KG1 (cell line): ENCODE results near the gene MT1B.

ENCODE experiments used
- DNase-seq: peaks from one replicate; lab custom pipeline; 2025; lab: John Stamatoyannopoulos, UW

MT1B gene

DNA sequence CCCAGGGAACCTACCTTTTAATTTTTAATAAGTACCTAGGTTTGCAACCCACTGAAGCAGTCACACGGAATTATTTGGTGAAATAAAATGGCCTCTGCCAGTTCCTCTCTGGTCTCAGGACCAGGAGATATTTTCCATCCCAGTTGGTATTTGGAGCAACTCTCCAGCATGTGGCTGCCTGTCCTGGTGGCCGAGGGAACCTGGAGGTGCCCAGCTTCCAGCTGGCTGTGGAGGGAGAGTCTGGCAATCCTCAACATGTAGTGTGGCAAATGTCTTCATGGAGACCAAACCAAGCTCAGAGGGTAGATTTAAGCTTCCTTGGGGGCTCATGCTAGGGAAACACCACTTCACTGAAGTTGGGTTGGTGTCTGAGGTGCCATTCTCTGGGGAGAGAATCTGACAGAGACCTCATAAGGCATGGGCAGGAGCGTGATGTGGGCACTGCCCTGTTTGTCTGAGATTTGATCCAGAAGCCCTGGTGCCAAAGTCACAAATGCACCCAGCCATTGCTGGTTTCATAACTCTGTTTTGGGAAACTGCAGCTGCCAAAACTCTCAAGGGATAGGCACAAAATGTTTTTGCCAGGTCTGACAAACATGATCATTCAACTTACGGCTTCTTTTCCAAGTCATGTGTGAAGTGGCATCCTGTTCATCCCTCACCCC, 33.4 kb downstream of the MT1B start:
- no peak for DNase-seq

DNA sequence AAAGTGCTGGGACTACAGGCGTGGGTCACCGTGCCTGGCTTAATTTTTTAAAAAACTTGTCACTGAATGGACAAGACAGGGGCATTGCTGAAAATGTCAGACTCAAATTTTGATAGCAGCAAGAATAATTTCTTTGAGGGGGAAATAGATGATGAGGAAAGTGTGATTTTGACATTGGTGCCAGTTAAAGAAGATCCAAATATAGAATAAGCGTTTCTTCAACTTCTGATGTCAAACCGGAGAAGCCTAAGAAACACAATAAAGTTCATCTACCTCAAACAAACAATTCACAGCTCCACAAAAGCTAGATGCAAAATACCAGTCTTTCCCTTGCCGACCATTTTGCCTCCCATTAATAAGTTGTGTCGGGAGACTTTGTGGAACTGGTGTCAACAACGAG, 35.1 kb downstream of the MT1B start:
- no peak for DNase-seq

DNA sequence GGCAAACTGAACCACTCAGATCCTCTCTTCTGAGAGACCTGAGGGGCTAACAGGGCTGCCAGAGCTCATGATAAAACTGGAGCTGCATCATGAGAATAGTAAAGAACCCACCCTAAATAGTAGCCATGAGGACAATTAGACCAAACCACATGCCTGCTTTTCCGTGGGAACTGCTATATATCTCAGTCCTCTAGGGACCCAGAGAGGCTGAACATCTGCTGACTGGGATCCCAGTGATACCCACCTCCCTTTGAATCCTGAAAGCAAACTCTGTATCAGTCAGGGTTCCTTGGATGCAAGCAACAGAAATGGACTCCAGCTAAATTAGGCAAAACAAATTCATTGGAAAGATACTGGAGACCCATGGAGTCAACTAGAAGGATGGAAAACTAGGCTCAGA, 37.1 kb downstream of the MT1B start:
- DNase-seq = no peak

DNA sequence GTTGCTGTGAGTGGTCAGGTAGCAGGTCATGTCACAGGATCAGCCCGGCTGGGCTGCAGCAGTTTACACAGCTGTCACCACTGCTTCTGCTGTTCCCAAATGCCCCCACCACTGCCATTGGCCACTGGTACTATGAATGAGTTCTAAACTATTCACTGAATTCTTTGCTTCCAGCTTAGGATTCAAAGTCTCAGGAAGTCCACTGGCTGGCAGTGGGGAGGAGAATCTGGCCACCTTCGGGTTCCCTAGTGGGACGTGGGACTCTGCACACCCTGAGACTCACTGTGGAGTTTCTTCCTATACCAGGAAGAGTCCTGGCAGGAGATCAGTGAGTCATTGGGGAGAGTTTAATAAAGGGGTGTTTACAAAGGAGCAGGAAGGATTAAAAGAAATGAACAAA, 37.5 kb downstream of the MT1B start:
- DNase-seq = no peak

DNA sequence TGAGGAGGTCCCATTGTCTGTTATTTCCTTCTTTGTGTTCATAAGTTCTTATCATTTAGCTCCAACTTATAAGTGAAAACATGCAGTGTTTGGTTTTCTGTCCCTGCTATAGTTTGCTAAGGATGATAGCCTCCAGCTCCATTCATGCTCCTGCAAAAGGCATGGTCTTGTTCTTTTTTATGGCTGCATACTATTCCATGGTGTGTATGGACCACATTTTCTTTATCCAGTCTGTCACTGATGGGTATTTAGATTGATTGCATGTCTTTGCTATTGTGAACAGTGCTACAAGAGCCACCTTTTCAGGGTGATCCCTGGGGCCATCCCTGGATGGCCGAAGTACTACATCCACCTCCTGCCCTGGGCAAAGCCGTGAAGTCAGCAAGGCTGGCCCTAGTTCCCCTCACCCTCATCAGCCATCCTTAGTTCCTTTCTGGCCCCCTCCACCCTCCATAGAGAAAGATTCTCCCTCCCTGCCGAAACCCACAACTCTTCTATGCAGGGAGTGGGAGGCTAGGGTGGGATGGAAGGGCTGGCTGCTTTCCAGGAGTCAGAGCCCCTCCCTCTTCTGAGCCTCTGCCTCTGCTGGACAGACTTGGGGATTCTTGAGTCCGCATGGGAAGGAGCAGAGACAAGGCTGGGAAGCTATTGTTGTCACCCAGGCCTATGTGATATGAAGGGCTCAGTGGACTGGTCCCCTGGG, 38.9 kb downstream of the MT1B start:
- no peak for DNase-seq

DNA sequence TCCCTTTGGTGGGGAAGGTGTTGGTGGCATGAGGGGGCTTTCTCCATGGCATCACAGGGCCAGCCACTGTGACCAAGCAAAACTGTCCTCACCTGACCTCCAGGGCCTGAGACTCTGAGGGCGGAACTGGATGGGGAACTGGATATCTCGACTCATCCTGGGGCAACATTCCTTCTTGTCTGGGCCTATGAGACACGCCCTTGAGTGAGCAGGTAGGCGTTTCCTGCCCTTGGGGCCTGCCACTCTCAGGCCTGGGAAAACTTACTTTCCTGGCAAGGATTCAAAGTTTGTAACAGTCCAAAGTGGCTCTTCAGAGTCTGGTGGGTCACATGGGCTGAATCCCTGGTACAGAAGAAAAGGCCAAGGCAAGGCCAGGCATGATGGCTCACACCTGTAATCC, 40.2 kb downstream of the MT1B start:
- no peak for DNase-seq

DNA sequence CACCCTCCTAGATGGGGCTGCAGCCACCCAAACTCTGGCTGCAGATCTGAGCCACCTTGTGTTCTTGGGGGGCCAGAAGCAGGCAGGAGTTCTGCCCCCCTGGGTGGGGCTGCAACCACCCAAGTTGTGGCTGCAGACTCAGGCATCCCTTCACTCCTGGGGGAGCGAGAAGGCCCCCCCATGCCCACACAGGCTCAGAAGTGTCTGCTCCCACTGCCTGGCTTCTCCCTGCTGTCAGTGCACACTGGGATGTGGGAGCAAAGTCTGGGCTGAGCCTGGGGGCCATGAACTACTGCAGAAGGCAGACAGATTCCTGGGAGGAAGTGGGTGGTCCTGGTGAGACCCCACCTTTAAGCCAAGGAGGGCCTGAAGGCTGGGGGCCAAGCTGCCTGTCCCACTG, 43.6 kb downstream of the MT1B start:
- DNase-seq = no peak

DNA sequence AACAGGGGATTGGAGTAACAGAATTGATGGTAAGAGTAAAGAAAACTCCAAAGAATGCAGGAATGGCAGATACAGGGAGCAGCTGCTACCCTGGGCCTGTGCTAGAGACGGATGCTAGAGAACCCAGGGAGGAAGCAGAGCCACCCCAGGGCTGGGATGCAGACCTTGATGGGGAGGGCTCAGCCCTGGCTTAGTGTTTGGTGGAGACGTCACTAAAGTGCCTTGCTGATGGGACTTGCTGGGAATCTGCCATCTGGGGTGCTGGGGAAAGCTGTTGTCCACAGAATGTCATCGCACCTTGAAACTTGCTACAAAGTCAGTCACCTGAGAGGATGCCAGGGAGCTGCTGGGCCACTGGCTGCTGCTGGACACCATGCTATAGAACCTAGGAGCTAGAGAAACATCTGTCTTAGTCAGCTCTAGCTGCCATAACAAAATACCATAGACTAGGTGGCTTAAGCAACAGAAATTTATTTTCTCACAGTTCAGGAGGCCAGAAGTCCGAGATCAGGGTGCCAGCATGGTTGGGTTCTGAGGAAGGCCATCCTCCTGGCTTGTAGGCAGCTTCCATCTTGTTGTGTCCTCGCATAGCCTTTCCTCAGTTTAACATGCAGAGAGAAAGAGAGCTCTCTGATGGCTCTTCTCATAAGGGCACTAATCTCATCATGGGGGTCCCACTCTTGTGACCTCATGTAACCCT, 45.9 kb downstream of the MT1B start:
- no peak for DNase-seq

DNA sequence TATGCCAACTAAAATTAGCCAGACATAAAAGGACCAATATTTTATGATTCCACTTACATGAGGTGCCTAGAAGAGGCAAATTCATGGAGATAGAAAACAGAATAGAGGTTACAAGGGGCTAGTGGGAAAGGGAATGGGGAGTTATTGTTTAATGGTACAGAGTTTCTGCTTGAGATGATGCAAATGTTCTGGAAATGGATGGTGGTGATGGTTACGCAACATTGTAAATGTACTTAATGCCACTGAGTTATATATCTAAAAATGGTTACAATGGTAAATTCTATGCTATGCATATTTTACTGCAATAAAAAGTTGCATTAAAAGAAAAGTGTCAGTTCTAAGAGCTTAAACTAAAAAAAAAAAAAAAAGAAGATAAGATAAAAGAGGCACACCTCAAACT, 48.5 kb downstream of the MT1B start:
- no peak for DNase-seq

DNA sequence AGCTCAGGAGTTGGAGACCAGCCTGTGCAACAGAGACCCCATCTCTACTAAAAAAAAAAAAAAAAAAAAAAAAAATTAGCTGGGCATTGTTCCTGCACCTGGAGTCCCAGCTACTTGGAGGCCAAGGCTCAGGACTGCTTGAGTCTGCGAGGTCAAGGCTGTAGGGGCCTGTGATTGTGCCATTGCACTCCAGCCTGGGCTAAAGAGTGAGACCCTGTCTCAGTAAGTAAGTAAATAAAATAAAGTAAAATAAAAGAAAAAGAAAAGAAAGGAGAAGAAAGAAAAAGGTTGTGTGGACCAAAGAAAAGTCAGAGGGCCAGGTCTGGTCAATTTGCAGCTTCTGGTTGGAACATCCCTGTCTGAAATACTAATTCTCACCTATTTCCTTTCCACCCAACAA, 48.9 kb downstream of the MT1B start:
- DNase-seq = no peak

DNA sequence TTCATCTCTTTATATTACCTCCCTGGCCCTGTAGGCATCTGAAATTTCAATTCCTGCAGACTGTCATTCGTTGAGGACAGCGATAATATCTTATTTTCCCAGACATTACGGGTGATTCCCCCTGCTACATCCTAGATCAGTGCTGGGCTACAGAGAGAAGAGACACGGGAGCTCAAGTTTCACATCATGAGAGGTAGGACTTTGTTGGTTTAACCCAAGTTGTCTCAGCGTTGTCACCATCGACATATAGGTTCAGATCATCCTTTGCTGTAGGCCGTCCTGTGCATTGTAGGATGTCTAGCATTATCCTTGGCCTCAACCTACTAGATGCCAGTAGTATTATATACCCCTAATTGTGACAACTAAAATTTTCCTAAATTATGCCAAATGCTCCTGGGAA, 49.8 kb downstream of the MT1B start:
- DNase-seq = no peak
